ENCODE results near the gene NPC2. TPM values are rescaled to one million over a fixed set of nuclear protein-coding genes. Genes with fewer than 3 reads are reported as not detected.
"Not testable (repeated sequence)": the region's sequence is repeated elsewhere in the genome, so short reads cannot be mapped to it uniquely, and the experiment has no call there.

Gene NPC2
- total and polyA plus RNA-seq, 10 donors: 191 to 956 (median 298) TPM

DNA sequence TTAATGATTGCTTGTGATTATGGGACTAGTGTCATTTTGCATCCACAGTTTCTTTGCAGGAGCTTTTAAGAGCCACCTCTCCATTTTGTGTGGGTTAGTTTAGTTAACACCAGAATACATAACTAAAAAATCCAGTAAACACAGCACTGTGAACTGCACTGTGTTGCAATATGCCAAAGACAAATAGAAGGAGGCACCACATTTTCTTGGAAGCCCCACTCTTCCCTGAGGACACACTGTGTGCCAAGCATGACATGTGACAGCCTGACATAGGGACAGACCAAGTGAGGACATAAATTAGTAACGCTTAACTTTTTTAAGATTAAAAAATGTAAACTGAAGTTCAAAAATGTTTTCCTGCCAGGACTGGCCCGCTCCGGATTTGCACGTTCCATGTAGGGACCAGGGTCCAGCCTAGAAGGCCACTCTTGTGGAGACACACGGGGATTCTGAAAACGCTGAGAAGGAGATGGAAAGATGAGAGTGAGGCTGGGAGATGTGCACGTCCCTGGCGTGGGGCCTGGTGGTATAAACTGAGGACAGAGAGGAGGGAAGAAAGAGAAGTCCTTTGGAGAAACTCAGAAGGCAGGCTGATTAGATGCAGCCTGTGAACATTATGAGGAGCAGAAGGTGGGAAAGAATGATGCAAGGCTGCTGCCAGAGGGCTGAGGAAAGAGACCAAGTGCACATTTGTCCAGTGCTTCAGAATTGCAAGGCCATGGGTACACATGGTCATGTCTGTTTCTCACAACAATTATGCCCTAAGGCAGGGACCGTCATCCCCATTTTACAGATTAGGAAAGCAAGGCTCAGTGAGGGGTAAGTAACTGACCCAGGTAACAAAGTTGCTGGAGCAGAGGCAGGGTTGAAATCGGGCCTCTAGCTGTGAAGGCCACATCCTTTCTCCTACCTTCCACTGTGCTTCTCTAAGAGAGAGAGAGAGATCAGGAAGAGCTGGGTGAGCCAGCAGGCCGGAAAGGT is 45.6 kb upstream of the NPC2 start:
- intact Hi-C loops (cut with DNase I; ENCODE audit: low total_unique reads): no loop called here
- Histone ChIP-seq H3K9me3 (no peaks in the 10 kb centered on the region), H3K27ac (no peak overlapping the region), H3K36me3 (no peaks in the 10 kb centered on the region), H3K4me3 (no peak overlapping the region), H3K27me3 (replicated peaks in 1 of 7) (no peaks in the 10 kb centered on the region), H3K4me1 (no peaks in the 10 kb centered on the region)
- WGBS, 5 donors: 89 to 93% (median 92%) methylated on average over 11 of the region's 11 CpGs
- TF ChIP-seq, protein P1, sequence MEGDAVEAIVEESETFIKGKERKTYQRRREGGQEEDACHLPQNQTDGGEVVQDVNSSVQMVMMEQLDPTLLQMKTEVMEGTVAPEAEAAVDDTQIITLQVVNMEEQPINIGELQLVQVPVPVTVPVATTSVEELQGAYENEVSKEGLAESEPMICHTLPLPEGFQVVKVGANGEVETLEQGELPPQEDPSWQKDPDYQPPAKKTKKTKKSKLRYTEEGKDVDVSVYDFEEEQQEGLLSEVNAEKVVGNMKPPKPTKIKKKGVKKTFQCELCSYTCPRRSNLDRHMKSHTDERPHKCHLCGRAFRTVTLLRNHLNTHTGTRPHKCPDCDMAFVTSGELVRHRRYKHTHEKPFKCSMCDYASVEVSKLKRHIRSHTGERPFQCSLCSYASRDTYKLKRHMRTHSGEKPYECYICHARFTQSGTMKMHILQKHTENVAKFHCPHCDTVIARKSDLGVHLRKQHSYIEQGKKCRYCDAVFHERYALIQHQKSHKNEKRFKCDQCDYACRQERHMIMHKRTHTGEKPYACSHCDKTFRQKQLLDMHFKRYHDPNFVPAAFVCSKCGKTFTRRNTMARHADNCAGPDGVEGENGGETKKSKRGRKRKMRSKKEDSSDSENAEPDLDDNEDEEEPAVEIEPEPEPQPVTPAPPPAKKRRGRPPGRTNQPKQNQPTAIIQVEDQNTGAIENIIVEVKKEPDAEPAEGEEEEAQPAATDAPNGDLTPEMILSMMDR (IDR thresholded peaks at IDR 0.05 in 8 of 11, conservative IDR thresholded peaks at IDR 0.05 in 3 of 11): no peak
- TF ChIP-seq POLR2AphosphoS5 (IDR thresholded peaks at IDR 0.05) (no peak), POLR2A (IDR thresholded peaks at IDR 0.05) (no peak)
- DNase-seq: peak; percentile 48

DNA sequence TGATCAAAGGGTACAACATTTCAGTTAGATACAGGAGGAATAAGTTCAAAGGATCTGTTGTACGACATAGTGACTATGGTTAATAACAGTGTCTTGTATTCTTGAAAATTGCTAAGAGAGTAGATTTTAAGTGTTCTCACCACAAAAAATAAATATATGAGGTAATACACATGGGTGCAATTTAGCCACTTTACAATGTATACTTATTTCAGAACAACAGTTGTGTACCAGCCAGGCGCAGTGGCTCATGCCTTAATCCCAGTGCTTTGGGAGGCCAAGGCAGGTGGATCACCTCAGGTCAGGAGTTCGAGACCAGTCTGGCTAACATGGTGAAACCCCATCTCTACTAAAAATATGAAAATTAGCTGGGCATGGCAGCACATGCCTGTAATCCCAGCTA is 43.2 kb upstream of the NPC2 start:
- H3K4me3 ChIP-seq; H3K9me3 ChIP-seq; H3K27me3 ChIP-seq (replicated peaks in 1 of 7); H3K36me3 ChIP-seq; H3K4me1 ChIP-seq; intact Hi-C loops (cut with DNase I; ENCODE audit: low total_unique reads); H3K27ac ChIP-seq; DNase-seq: not testable (repeated sequence)
- 87 to 95% (median 90%) methylated on average over 3 of the region's 3 CpGs for WGBS, 5 donors

DNA sequence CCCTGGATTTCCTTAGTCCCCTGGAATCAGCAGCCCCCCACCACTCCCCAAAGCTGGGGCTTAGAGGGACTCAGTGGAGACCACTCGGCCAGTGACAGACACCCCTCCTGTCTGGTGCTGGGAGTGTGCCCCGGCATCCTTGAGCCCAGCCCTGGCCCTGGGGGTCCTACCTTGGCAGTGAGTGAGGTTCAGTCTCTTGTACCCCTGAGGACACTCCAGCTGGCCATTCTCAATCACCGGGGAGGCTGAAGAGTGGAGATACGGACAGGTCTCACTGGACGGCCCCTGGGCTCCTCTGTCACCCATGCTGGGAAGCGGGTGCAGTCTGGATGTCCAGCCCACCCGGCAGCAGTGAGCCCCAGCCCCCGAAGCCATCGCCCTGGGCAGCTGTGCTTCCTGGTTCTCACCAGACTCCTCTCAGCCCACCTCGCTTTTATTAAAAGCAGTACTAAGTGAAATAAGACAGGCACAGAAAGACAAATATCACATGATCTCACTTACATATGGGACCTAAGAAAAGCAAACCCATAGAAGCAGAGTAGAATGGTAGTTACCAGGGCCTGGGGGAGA is 42.7 kb upstream of the NPC2 start:
- WGBS, 5 donors: 72 to 90% (median 86%) methylated on average over 5 to 10 of the region's 10 CpGs
- TF ChIP-seq POLR2AphosphoS5 (IDR thresholded peaks at IDR 0.05): no peak
- no peak for TF ChIP-seq POLR2A (IDR thresholded peaks at IDR 0.05)
- TF ChIP-seq, protein P1 (IDR thresholded peaks at IDR 0.05 in 8 of 11, conservative IDR thresholded peaks at IDR 0.05 in 3 of 11): no peak
- Histone ChIP-seq H3K27ac (no peak overlapping the region), H3K4me3 (no peak overlapping the region), H3K4me1 (no peaks in the 10 kb centered on the region), H3K27me3 (replicated peaks in 1 of 7) (no peaks in the 10 kb centered on the region), H3K9me3 (no peaks in the 10 kb centered on the region), H3K36me3 (no peaks in the 10 kb centered on the region)
- intact Hi-C loops (cut with DNase I; ENCODE audit: low total_unique reads): no loop called here
- no peak for DNase-seq

DNA sequence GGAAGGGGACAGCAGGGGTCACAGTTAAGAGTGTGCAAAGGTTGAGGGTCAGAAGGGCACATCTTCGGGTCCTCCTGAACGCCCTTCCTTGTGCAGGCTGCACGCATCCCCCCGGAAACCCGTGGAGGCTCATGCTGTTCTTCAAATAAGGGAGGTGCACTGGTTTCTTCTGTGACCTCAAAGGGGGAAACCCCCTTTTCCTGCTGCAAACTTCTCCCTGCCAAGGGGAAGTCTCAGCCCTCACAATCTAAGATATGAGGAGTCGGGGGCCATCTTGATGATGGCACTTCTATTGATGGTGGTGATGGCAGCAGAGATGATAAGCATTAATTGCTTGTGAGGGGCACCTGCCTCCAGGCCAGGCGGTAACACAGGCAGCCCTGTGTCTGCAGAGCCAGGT is 40.5 kb upstream of the NPC2 start:
- intact Hi-C loops (cut with DNase I; ENCODE audit: low total_unique reads): no loop called here
- no peak for DNase-seq

More for the DNA sequence above, 40.5 kb upstream of the NPC2 start:
- Histone ChIP-seq H3K36me3 (no peaks in the 10 kb centered on the region), H3K27ac (no peak overlapping the region), H3K9me3 (no peaks in the 10 kb centered on the region), H3K4me1 (no peaks in the 10 kb centered on the region), H3K4me3 (no peak overlapping the region), H3K27me3 (replicated peaks in 1 of 7) (no peaks in the 10 kb centered on the region)
- TF ChIP-seq POLR2A (IDR thresholded peaks at IDR 0.05) (no peak), POLR2AphosphoS5 (IDR thresholded peaks at IDR 0.05) (no peak)
- TF ChIP-seq, protein P1 (IDR thresholded peaks at IDR 0.05 in 8 of 11, conservative IDR thresholded peaks at IDR 0.05 in 3 of 11): no peak
- WGBS, 5 donors: 41 to 63% (median 46%) methylated on average over 7 of the region's 7 CpGs
